KMS-11 (cell line): ENCODE measurements around the gene SMURF1.

ENCODE experiments used
- H2AFZ ChIP-seq: fragments of 200-600 bp; sonication (generic); 2 replicates; pipeline ENCODE4 v1.6.1; 2016; ENCODE audit warnings: antibody characterized with exemption, mixed run types, low read depth
- H3K27ac ChIP-seq: fragments of 200-600 bp; sonication (generic); 2 replicates; pipeline ENCODE4 v1.6.1; 2016; ENCODE audit warnings: mild to moderate bottlenecking, mixed run types
- H3K27me3 ChIP-seq: fragments of 200-600 bp; sonication (generic); 2 replicates; pipeline ENCODE4 v1.6.1; 2017; ENCODE audit warnings: mild to moderate bottlenecking, low read depth, mixed run types, moderate library complexity; ENCODE audit not compliant: insufficient read depth
- H3K36me3 ChIP-seq: fragments of 200-600 bp; sonication (generic); 2 replicates; pipeline ENCODE4 v1.6.1; 2017; ENCODE audit warnings: mild to moderate bottlenecking, mixed run types; ENCODE audit not compliant: insufficient read depth
- H3K4me1 ChIP-seq: fragments of 200-600 bp; sonication (generic); 2 replicates; pipeline ENCODE4 v1.6.1; 2016; ENCODE audit warnings: mild to moderate bottlenecking, low read depth, mixed run types; ENCODE audit not compliant: poor library complexity, severe bottlenecking
- H3K4me2 ChIP-seq: fragments of 200-600 bp; sonication (generic); 2 replicates; pipeline ENCODE4 v1.7.0; 2016; ENCODE audit warnings: mild to moderate bottlenecking, mixed run types
- H3K4me3 ChIP-seq: fragments of 200-600 bp; sonication (generic); IDR thresholded peaks from 2 replicates; pipeline ENCODE4 v1.6.1; 2017; ENCODE audit warnings: low read depth, low read length, mixed read lengths; ENCODE audit not compliant: insufficient read depth
- H3K79me2 ChIP-seq: fragments of 200-600 bp; sonication (generic); 2 replicates; pipeline ENCODE4 v1.6.1; 2016; ENCODE audit warnings: low read depth, mixed run types; ENCODE audit not compliant: insufficient read depth
- H3K9ac ChIP-seq: fragments of 200-600 bp; sonication (generic); 2 replicates; pipeline ENCODE4 v1.6.1; 2016; ENCODE audit warnings: mild to moderate bottlenecking, mixed run types
- H4K20me1 ChIP-seq: fragments of 200-600 bp; sonication (generic); 2 replicates; pipeline ENCODE4 v1.6.1; 2016; ENCODE audit warnings: mild to moderate bottlenecking, mixed run types; ENCODE audit not compliant: insufficient read depth
- TF ChIP-seq, protein P1 (sequence below): fragments of 200-600 bp; sonication (generic); conservative IDR thresholded peaks from 2 replicates; pipeline ENCODE4 v1.6.1; 2017; ENCODE audit warnings: low read depth, mild to moderate bottlenecking, antibody characterized with exemption, low read length, moderate library complexity, mixed read lengths

SMURF1 gene

DNA sequence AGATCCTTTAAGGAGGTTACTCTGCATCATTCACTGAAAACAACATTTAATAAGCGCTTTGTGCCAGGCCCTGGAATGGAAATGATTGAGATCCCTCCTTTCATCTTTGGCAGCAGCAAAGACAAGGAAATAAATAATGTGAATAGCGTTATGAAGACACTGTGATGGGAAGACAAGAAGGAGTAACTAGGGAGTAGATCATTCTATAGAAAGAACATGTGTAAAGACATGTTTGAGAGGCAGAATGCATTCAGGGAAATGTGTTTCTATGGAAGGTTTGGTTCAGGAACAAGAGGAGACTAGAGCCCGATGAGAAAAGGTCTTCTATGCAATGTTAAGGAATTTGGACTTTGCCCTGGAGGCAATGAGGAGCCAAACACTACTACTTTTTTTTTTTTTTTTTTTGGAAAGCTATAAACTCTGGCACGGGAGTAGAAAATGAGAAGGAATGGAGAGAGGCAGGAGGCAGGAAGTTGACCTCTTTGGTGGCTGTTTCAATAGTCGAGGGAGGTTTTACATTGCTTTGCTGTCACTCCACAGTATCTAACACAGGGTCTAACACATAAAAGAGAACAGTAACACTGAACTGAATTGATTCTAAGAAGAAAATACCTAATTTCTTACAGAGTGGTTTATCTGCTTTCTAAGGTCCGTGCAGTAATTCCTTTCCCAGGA, 44.9 kb downstream of the SMURF1 start:
- no peaks in the 10 kb centered on the region for H4K20me1 ChIP-seq
- H3K36me3 ChIP-seq, result no peaks in the 10 kb centered on the region; the same call in 1 of the 2 replicates
- H3K79me2 ChIP-seq, result peaks cover 41% of the 10 kb centered on the region; the same call in 1 of the 2 replicates
- H3K27me3 ChIP-seq, result no peaks in the 10 kb centered on the region
- TF ChIP-seq, protein P1, sequence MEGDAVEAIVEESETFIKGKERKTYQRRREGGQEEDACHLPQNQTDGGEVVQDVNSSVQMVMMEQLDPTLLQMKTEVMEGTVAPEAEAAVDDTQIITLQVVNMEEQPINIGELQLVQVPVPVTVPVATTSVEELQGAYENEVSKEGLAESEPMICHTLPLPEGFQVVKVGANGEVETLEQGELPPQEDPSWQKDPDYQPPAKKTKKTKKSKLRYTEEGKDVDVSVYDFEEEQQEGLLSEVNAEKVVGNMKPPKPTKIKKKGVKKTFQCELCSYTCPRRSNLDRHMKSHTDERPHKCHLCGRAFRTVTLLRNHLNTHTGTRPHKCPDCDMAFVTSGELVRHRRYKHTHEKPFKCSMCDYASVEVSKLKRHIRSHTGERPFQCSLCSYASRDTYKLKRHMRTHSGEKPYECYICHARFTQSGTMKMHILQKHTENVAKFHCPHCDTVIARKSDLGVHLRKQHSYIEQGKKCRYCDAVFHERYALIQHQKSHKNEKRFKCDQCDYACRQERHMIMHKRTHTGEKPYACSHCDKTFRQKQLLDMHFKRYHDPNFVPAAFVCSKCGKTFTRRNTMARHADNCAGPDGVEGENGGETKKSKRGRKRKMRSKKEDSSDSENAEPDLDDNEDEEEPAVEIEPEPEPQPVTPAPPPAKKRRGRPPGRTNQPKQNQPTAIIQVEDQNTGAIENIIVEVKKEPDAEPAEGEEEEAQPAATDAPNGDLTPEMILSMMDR, result no peak
- no peak overlapping the region for H2AFZ ChIP-seq
- no peak overlapping the region for H3K9ac ChIP-seq
- H3K4me3 ChIP-seq, result no peak overlapping the region
- peaks cover 19% of the 10 kb centered on the region for H3K4me1 ChIP-seq
- no peak overlapping the region for H3K4me2 ChIP-seq
- H3K27ac ChIP-seq, result no peak overlapping the region

DNA sequence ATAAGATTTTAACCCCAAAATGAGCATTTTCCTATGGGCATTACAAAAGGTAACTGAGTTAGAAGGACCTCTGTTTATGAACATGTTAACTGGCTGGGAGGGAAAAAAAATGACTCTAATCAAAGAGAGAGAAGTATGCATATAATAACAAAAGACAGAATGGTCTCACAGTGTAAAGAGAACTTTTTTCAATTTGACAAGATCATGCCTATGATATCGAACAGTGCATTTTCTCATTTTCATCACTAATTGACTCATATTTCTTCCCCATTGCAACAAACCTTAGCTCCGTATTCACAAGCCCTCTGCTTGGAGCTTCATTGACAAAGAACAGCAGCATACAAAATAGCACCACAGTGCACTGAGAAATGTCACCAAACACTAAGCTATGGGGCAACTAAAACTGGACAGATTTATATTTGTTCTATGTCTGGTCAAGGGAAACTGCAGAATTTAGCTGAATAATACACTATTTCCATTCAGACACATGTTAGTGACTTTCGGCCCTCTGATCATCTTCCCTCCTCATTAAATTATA, 45.6 kb downstream of the SMURF1 start:
- H3K4me1 ChIP-seq, result peaks cover 19% of the 10 kb centered on the region
- no peak overlapping the region for H2AFZ ChIP-seq
- H3K36me3 ChIP-seq, result no peaks in the 10 kb centered on the region; the same call in 1 of the 2 replicates
- H4K20me1 ChIP-seq, result no peaks in the 10 kb centered on the region
- H3K9ac ChIP-seq, result no peak overlapping the region
- H3K4me3 ChIP-seq, result no peak overlapping the region
- TF ChIP-seq, protein P1, result no peak
- no peaks in the 10 kb centered on the region for H3K27me3 ChIP-seq
- H3K79me2 ChIP-seq, result peaks cover 43% of the 10 kb centered on the region; the same call in 1 of the 2 replicates
- no peak overlapping the region for H3K4me2 ChIP-seq
- no peak overlapping the region for H3K27ac ChIP-seq

DNA sequence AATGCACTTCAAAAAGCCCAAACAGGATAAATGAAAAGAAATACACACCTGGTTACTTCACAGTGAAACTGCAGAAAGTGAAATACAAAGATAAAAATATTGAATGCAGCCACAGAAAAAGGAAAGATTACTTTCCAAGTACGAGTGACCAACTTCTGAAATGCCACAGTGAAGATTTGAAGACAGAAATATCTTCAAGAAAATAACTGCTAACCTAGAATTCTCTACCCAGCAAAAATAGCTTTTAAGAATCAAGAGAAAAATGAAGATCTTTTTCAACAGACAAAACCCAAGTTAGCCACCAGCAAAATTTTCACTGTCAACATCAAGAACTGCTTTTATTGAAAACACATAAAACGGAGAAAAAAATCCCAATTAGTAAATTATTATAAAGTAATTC, 46.2 kb downstream of the SMURF1 start:
- H3K4me2 ChIP-seq, result no peak overlapping the region
- no peak overlapping the region for H3K4me3 ChIP-seq
- H3K27me3 ChIP-seq, result no peaks in the 10 kb centered on the region
- H3K79me2 ChIP-seq, result peaks cover 43% of the 10 kb centered on the region; the same call in 1 of the 2 replicates
- no peak overlapping the region for H3K9ac ChIP-seq
- H4K20me1 ChIP-seq, result no peaks in the 10 kb centered on the region; the same call in 1 of the 2 replicates
- TF ChIP-seq, protein P1, result no peak
- H2AFZ ChIP-seq, result no peak overlapping the region
- H3K27ac ChIP-seq, result no peak overlapping the region
- no peaks in the 10 kb centered on the region; the same call in 1 of the 2 replicates for H3K36me3 ChIP-seq
- peaks cover 19% of the 10 kb centered on the region for H3K4me1 ChIP-seq

DNA sequence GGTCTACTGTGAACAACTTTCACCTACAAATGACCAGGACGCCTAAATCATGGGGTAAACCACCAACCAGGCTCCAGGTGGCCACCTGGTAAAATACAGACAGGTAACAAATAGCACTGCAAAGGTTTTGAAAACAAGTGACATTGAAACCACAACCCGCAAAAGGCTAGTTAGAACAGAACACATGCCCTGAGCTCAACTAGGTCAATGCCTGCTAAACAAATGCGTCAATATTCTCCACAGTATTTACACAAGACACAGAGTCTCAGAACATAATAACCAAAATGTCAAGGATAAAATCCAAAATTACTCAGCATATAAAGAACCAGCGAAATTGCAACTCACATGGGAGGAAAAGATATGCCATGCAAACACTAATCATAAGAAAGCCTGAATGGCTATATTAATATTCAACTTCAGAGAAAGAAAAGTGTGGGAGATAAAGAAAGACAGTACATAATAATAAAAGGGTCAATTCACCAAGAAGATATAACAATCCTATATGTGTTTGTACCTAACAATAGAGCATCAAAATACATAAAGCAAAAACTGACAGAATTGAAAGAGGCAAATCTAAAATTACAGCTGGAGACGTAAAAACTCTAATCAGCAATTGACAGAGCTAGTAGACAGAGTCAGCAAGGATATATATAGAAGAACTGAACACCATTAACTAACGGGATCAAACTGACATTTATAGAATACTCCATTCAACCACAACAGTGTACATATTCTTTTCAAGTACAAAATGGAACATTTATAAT, 47.6 kb downstream of the SMURF1 start:
- Histone ChIP-seq H3K9ac (no peak overlapping the region), H2AFZ (no peak overlapping the region), H3K4me2 (no peak overlapping the region), H3K27ac (no peak overlapping the region), H3K4me3 (no peak overlapping the region), H3K79me2 (peaks cover 54% of the 10 kb centered on the region; the same call in 1 of the 2 replicates), H3K27me3 (no peaks in the 10 kb centered on the region), H4K20me1 (no peaks in the 10 kb centered on the region; the same call in 1 of the 2 replicates), H3K4me1 (peaks cover 19% of the 10 kb centered on the region), H3K36me3 (no peaks in the 10 kb centered on the region; the same call in 1 of the 2 replicates)
- TF ChIP-seq, protein P1, result no peak
